GM20431 (cell line): Measurements from ENCODE around the gene PGAM4.
"Not testable (repeated sequence)": the region's sequence is repeated elsewhere in the genome, so short reads cannot be mapped to it uniquely, and the experiment has no call there.

Experiments
- in situ Hi-C: fragments of 300-500 bp; cut with MseI, MboI; formaldehyde crosslinking; loops from one replicate; pipeline ENCODE4 v1.15.0; 2020; ENCODE audit warnings: low sequenced_read_pairs; ENCODE audit not compliant: unreplicated experiment

The PGAM4 gene

DNA sequence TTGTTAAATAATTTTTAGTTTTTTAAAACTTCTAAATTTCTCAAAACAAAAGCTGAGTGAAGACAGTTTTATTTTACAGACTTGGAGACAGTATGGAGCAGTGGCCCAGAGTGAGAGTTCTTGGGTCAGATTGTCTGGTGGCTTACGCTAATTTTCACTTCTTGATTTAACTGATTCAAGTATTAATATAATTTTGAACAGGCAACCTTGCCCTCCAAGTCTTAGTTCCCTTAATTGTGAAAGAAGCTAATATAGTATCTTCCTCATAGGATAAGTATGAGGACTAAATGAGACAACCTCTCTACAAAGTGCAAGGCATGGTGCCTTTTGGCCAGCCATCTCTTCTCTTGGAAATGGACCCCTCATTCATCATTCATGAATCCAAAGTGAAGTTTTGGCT is 33.6 kb downstream of the PGAM4 start:
- in situ Hi-C loops = no loop called here

DNA sequence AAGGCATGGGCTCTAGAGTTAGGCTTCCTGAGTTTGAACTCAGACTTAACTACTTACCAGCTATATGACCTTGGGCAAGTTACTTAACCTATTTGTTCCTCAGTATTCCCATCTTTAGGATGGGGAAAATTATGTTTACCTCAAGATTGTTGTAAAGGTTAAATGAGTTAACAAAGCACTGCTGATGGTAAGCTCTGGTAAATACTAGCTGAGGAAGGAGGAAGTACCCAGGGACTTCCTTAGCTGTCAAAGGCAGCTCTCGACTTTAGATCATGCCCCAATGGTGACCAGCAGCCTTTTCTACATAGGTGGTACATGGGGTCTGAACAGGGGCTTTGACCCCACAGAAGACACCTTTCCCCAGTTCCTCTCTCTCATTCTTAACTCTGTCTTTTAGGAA is 38.9 kb downstream of the PGAM4 start:
- in situ Hi-C loops = no loop called here

DNA sequence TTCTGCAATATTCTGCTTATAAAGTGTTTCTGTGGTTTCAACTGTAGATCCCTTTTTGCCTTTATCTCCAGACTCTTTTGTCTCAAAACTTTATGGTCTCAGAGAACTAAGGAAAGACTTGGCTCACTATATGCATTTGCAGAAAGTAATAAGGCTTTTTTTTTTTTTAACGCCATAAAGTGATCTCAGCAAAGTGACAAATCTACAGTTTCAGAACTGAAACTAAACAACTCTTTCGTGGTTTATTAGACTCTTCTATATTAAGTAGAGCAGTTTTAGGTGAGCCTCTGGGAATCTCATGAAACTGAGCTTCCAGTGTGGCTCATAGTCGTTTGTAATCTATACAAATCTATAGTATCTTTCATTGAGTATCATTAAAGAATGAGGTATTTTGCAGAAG is 43.7 kb downstream of the PGAM4 start:
- in situ Hi-C loops = no loop called here

DNA sequence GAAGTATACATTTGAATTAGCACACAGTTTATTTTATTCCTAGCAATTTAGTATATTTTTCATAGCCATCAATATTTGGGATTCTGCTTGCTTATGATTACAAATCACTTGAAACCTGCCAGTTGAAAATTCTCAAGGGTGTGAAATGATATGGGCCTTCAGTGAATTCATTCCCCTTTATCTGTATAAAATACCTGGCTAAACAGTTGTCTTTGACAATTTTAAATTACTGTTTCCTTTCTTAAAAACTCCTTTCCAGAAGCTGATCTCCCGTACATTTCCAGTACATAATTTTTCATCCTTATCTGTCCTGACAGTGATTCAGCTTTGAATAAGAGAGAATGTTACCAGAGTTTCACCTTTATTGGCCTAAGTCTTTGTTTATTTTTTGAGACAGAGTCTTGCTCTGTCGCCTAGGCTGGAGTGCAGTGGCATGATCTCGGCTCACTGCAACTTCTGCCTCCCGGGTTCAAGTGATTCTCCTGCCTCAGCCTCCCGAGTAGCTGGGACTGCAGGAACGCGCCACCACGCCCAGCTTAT is 45.0 kb downstream of the PGAM4 start:
- in situ Hi-C loops = no loop called here

DNA sequence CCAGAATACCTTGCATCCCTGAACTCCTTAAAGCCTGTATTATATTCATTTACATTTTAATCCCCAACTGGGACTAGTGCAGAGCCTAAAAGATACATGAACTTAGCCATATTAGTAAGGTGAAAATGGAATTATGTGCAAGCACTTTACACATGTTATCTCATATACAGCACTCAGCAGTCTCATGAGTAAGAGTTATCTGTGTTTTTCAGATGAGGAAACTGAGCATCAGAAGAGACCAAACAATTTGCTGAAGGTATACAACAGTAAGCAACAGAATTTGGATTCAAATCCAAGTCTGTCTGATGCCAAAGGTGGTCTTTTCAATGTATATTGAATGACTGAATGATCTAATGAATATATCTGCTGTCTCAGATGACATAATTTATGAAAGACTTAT is 46.7 kb downstream of the PGAM4 start:
- in situ Hi-C loops = no loop called here

DNA sequence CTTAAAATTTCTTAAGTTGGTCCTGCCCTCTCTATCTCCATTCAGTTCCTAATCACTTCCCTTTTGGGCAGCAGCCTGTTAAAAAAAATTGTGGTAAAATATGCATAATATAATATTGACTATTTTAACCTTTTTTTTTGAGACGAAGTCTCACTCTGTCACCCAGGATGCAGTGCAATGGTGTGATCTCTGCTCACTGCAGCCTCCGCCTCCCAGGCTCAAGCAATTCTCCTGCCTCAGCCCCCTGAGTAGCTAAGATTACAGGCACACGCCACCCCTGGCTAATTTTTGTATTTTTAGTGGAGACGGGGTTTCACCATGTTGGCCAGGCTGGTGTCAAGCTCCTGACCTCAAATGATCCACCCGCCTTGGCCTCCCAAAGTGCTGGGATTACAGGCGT is 50.1 kb downstream of the PGAM4 start:
- in situ Hi-C loops = not testable (repeated sequence)

DNA sequence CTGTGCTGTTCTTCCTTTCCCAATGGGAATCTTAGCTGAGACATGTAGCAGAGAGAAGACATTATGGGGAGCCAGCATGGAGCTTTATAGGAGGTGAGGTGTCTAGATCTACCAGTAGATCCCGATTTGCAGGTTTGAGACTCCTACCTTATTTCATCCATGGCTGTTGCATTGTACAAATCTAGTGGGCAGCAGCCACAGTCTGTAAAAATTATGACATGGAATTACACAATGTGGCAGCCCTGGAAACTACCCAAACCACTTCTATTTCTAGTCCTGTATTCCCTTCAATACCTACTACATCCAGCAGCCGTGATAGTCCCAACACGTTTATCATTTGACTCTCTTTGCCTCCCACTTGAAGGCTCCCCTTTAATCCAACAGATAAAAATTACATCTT is 50.9 kb downstream of the PGAM4 start:
- in situ Hi-C loops = no loop called here
